OCI-LY3 (cell line): Measurements from ENCODE around the gene CNOT2.

ENCODE experiments used
- H2AFZ ChIP-seq: fragments of 200-600, 300-600 bp; shearing (Covaris generic); 2 replicates; pipeline ENCODE4 v1.6.0; 2014; ENCODE audit warnings: antibody characterized with exemption, low read depth, low read length
- H3K27ac ChIP-seq: fragments of 200-600, 300-600 bp; sonication (generic); 2 replicates; pipeline ENCODE4 v1.5.1; 2014; ENCODE audit warnings: mild to moderate bottlenecking, low read length, moderate library complexity, mixed read lengths
- H3K27me3 ChIP-seq: fragments of 200-600, 300-600 bp; sonication (generic); 2 replicates; pipeline ENCODE4 v1.6.1; 2014; ENCODE audit warnings: low read depth, low read length, mixed read lengths
- H3K36me3 ChIP-seq: fragments of 200-600, 300-600 bp; sonication (generic); replicated peaks from 2 replicates; pipeline ENCODE3; 2014; ENCODE audit warnings: low read depth, low read length, mixed read lengths
- H3K4me1 ChIP-seq: fragments of 300-600, 200-600 bp; sonication (generic); 2 replicates; pipeline ENCODE4 v1.6.1; 2014; ENCODE audit warnings: low read length, mixed read lengths
- H3K4me2 ChIP-seq: fragments of 200-600, 300-600 bp; sonication (generic); 2 replicates; pipeline ENCODE4 v1.6.1; 2014; ENCODE audit warnings: low read length, mixed read lengths
- H3K4me3 ChIP-seq: fragments of 300-600, 200-600 bp; sonication (generic); 2 replicates; pipeline ENCODE4 v1.5.1; 2014; ENCODE audit warnings: antibody characterized with exemption, mild to moderate bottlenecking, low read length, moderate library complexity
- H3K79me2 ChIP-seq: fragments of 300-600, 200-600 bp; shearing (Covaris generic); 2 replicates; pipeline ENCODE4 v1.6.1; 2014; ENCODE audit warnings: mild to moderate bottlenecking, low read length, mixed read lengths
- H3K9ac ChIP-seq: fragments of 300-600, 200-600 bp; shearing (Covaris generic); 2 replicates; pipeline ENCODE4 v1.6.0; 2014; ENCODE audit warnings: mild to moderate bottlenecking, low read length, moderate library complexity
- H3K9me3 ChIP-seq: fragments of 200-600, 300-600 bp; shearing (Covaris generic); 2 replicates; pipeline ENCODE4 v1.6.1; 2014; ENCODE audit warnings: low read length, mixed read lengths; ENCODE audit not compliant: insufficient read depth
- H4K20me1 ChIP-seq: fragments of 200-600, 300-600 bp; sonication (generic); 2 replicates; pipeline ENCODE4 v1.6.1; 2016; ENCODE audit warnings: low read length, mixed read lengths; ENCODE audit not compliant: insufficient read depth
- EZH2phosphoT487 ChIP-seq: fragments of 200-600 bp; shearing (Covaris generic); IDR thresholded peaks from 2 replicates; pipeline ENCODE4 v1.6.1; 2018; ENCODE audit warnings: antibody characterized with exemption, mixed run types, low read depth
- TF ChIP-seq, protein P1 (sequence below): fragments of 200-600, 300-600 bp; sonication (generic); IDR thresholded peaks from 2 replicates; pipeline ENCODE4 v1.5.1; 2014; ENCODE audit warnings: antibody characterized with exemption, low read length, low read depth

CNOT2 gene

DNA sequence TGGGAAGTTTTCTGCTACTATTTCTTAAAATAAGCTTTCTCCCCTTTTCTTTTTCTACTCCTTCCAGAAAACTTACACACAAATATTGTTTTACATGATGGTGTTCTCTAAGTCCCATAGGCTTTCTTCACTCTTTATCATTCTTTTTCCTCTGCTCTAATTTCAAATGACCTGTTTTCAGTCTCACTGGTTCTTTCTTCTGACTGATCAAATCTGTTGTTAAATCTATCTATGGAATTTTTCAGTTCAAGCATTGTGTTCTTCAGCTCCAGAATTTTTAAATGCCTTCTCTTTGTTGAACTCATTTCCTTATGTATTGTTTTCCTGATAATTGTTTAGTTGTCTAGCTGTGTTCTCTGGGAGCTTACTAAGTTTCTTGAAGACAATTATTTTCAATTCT is 29.5 kb upstream of the CNOT2 start:
- no peaks in the 10 kb centered on the region for H3K27me3 ChIP-seq
- peaks cover 18% of the 10 kb centered on the region for H3K36me3 ChIP-seq
- H3K9ac ChIP-seq = no peak overlapping the region
- TF ChIP-seq, protein P1, sequence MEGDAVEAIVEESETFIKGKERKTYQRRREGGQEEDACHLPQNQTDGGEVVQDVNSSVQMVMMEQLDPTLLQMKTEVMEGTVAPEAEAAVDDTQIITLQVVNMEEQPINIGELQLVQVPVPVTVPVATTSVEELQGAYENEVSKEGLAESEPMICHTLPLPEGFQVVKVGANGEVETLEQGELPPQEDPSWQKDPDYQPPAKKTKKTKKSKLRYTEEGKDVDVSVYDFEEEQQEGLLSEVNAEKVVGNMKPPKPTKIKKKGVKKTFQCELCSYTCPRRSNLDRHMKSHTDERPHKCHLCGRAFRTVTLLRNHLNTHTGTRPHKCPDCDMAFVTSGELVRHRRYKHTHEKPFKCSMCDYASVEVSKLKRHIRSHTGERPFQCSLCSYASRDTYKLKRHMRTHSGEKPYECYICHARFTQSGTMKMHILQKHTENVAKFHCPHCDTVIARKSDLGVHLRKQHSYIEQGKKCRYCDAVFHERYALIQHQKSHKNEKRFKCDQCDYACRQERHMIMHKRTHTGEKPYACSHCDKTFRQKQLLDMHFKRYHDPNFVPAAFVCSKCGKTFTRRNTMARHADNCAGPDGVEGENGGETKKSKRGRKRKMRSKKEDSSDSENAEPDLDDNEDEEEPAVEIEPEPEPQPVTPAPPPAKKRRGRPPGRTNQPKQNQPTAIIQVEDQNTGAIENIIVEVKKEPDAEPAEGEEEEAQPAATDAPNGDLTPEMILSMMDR = no peak
- H3K4me1 ChIP-seq = no peaks in the 10 kb centered on the region
- H4K20me1 ChIP-seq = no peaks in the 10 kb centered on the region
- H3K79me2 ChIP-seq = no peaks in the 10 kb centered on the region
- H3K4me3 ChIP-seq = no peak overlapping the region
- H2AFZ ChIP-seq = no peak overlapping the region
- no peak overlapping the region for H3K27ac ChIP-seq
- H3K4me2 ChIP-seq = no peak overlapping the region
- H3K9me3 ChIP-seq = peaks cover 18% of the 10 kb centered on the region; the same call in 1 of the 2 replicates

DNA sequence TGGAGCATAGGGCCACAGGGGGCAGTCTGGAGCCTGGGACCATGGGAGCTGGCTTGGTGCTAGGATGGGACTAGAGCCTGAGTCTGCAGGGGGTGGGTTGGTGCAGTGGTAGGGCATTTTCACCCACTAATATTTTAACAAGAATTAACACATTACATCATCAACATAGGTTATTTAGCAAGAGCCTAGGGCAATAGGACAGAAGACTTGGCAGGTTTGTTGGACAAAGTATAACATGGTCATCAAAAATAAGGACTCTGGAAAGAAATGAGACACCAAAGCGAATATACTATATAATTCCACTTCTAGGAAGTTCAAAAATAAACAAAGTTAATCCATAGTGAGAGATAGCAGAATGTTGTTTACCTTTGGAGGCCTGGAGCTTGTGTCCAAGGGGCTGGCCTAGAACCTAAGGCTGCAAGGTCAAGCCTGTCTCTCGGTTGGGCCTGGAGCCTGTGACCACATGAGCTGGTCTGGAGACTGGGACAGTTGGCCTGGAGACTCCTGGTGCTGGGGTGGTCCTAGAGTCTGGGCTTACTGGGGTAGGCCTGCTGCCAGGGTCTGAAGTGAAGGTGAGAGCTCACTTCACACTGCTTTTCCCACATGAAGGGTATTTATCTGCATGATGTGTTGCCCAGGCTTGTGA is 28.1 kb upstream of the CNOT2 start:
- H3K36me3 ChIP-seq = peaks cover 18% of the 10 kb centered on the region
- H3K9ac ChIP-seq = no peak overlapping the region
- H3K4me3 ChIP-seq = no peak overlapping the region
- H3K9me3 ChIP-seq = peaks cover 14% of the 10 kb centered on the region; the same call in 1 of the 2 replicates
- no peaks in the 10 kb centered on the region for H3K4me1 ChIP-seq
- H3K4me2 ChIP-seq = no peak overlapping the region
- no peak overlapping the region for H2AFZ ChIP-seq
- H4K20me1 ChIP-seq = no peaks in the 10 kb centered on the region
- H3K79me2 ChIP-seq = no peaks in the 10 kb centered on the region
- H3K27me3 ChIP-seq = no peaks in the 10 kb centered on the region
- TF ChIP-seq, protein P1 = no peak
- no peak for TF ChIP-seq EZH2phosphoT487
- H3K27ac ChIP-seq = no peak overlapping the region

DNA sequence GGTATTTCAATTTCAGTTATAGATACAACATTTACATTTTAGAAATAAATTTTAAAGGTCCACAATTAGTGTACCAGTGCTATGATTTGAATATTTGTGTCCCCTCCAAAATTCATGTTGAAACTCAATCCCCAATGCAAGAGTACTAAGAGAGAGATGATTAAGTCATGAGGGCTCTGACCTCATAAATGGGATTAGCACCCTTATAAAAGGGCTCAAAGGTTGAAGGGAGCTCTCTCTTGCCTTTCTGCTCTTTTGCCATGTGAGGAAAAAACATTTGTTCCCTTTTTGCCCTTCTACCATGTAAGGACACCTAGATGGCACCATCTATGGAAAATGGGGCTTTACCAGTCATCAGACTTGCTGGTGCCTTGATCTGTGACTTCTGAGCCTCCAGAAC is 25.8 kb upstream of the CNOT2 start:
- no peaks in the 10 kb centered on the region for H3K79me2 ChIP-seq
- H3K9ac ChIP-seq = no peak overlapping the region
- H3K9me3 ChIP-seq = peaks cover 9% of the 10 kb centered on the region; the same call in 1 of the 2 replicates
- H3K4me3 ChIP-seq = no peak overlapping the region
- no peaks in the 10 kb centered on the region for H3K27me3 ChIP-seq
- no peaks in the 10 kb centered on the region for H4K20me1 ChIP-seq
- no peak overlapping the region for H3K27ac ChIP-seq
- TF ChIP-seq EZH2phosphoT487 = no peak
- TF ChIP-seq, protein P1 = no peak
- H2AFZ ChIP-seq = no peak overlapping the region
- no peaks in the 10 kb centered on the region for H3K4me1 ChIP-seq
- no peak overlapping the region for H3K4me2 ChIP-seq
- H3K36me3 ChIP-seq = peaks cover 18% of the 10 kb centered on the region

DNA sequence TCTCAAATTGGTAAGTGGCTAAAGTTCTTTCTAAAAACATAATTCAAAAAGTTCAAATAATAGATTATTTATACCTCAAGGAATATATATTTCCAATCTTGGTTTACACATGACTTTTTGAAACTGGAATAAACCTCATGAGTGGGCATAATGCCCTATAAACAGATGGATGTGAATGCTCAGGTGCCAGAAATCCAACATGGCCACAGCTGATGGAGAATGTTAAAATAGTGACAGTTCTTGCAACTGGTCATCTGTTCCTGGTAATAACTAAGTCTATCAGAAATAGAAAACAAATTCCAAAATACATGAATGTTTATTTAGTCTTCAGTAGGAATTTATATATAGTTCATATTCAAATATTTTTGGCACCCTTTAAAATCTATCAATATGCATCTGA is 21.6 kb upstream of the CNOT2 start:
- Histone ChIP-seq H3K9me3 (no peaks in the 10 kb centered on the region), H3K27ac (no peak overlapping the region), H3K27me3 (no peaks in the 10 kb centered on the region), H3K36me3 (no peaks in the 10 kb centered on the region), H3K9ac (no peak overlapping the region), H3K4me2 (no peak overlapping the region), H4K20me1 (no peaks in the 10 kb centered on the region), H3K79me2 (no peaks in the 10 kb centered on the region), H3K4me1 (no peaks in the 10 kb centered on the region), H3K4me3 (no peak overlapping the region), H2AFZ (no peak overlapping the region)
- no peak for TF ChIP-seq EZH2phosphoT487
- TF ChIP-seq, protein P1 = no peak
